GM10847 (cell line): ENCODE results near the gene ALDH1L1.

Experiments
- POLR2A ChIP-seq: IDR thresholded peaks from 2 replicates; pipeline ENCODE4 v1.6.1; 2011; ENCODE audit not compliant: insufficient read length; ENCODE audit errors: extremely low read depth

The ALDH1L1 gene

GRCh38 chr3:126104028-126104635 lies 76.3 kb downstream of the ALDH1L1 start:
- TF ChIP-seq POLR2A = no peak

- TF ChIP-seq POLR2A = no peak
Observed at GRCh38 chr3:126103121-126104027, 77.0 kb downstream of the ALDH1L1 start.

- TF ChIP-seq POLR2A = no peak
Observed at GRCh38 chr3:126102530-126102951, 77.8 kb downstream of the ALDH1L1 start.

- no peak for TF ChIP-seq POLR2A
Observed at GRCh38 chr3:126102011-126102410, 78.4 kb downstream of the ALDH1L1 start.

- TF ChIP-seq POLR2A = no peak
Observed at GRCh38 chr3:126101521-126101982, 78.8 kb downstream of the ALDH1L1 start.

- TF ChIP-seq POLR2A = no peak
Observed at GRCh38 chr3:126100634-126101301, 79.6 kb downstream of the ALDH1L1 start.

- no peak for TF ChIP-seq POLR2A
Observed at GRCh38 chr3:126100269-126100633, 80.1 kb downstream of the ALDH1L1 start.

GRCh38 chr3:126098391-126098858 lies 82.0 kb downstream of the ALDH1L1 start:
- TF ChIP-seq POLR2A = no peak

- TF ChIP-seq POLR2A = no peak
Observed at GRCh38 chr3:126097801-126098200, 82.6 kb downstream of the ALDH1L1 start.

GRCh38 chr3:126087552-126088175 lies 92.7 kb downstream of the ALDH1L1 start:
- TF ChIP-seq POLR2A = no peak

GRCh38 chr3:126085841-126086240 lies 94.5 kb downstream of the ALDH1L1 start:
- no peak for TF ChIP-seq POLR2A

- no peak for TF ChIP-seq POLR2A
Observed at GRCh38 chr3:126085276-126085675, 95.1 kb downstream of the ALDH1L1 start.

- TF ChIP-seq POLR2A = no peak
Observed at GRCh38 chr3:126084768-126085180, 95.6 kb downstream of the ALDH1L1 start.

GRCh38 chr3:126083913-126084767 lies 96.2 kb downstream of the ALDH1L1 start, which contains the start of gene SLC41A3:
Gene SLC41A3 (minus strand): TSS chr3:126084124. CDS start chr3:126068219, 15,905 bp downstream.
- TF ChIP-seq POLR2A = peak; percentile 74
